Erythroblast (primary cell): ENCODE data around the gene PRKCE.

ENCODE experiments used
- GATA1 ChIP-seq: IDR thresholded peaks from 2 replicates; pipeline ENCODE4 v1.6.1; 2011; ENCODE audit warnings: low read depth, mild to moderate bottlenecking, control low read depth, low read length, moderate library complexity
- POLR2A ChIP-seq: IDR thresholded peaks from 2 replicates; pipeline ENCODE4 v1.6.1; 2011; ENCODE audit warnings: mild to moderate bottlenecking, low read length

DNA sequence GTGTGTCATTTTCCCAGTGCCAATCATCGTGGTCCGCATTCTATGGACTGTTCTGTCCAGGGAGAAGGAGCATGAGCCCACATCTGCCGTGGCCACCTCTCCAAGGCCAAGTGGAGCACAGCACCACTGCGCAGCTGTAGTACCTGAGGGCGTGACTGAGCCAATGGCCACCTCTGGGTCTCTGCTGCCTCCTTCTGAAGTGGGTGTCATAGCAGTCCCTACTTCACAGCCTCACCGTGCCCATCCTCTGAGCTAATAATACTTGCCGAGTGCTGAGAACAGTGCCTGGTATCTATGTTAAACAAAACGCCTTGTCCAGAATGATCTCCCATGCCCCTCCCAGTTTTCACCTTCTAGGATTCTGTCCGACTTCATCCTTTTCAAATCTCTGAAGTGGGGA lies 256.1 kb downstream of the PRKCE start:
- no peak for TF ChIP-seq POLR2A
- TF ChIP-seq GATA1 = no peak
